Activated CD4-positive, alpha-beta T cell treated with anti-CD3 and anti-CD28 coated beads, Interleukin-2, amount 50 U/mL, for 24 hours (primary cell): Measurements from ENCODE around the gene PRR36.

ENCODE experiments used
- DNase-seq, 2 donors: peaks; one replicate each; pipeline ENCODE4 v3.0.0-alpha.2; 2020; ENCODE audit warnings: low read depth in 1 of 2, low spot score in 1 of 2

Gene PRR36

GRCh38 chr19:7872306-7873204, 1.6 kb downstream of the PRR36 start:
- no peak for DNase-seq

- peak; percentile 59 to 70 for DNase-seq
These were observed 2.5 kb downstream of the PRR36 start for GRCh38 chr19:7871437-7872305.

GRCh38 chr19:7870571-7871436, 3.4 kb downstream of the PRR36 start:
- DNase-seq: no peak

GRCh38 chr19:7869910-7870511, 4.2 kb downstream of the PRR36 start:
- DNase-seq: peak in 1 of 2 donors; percentile 30

GRCh38 chr19:7869453-7869909, 4.7 kb downstream of the PRR36 start:
- DNase-seq: peak; percentile 67 to 77

- peak; percentile 63 to 71 for DNase-seq
These were observed 5.3 kb downstream of the PRR36 start for GRCh38 chr19:7868671-7869452.

- no peak for DNase-seq
These were observed 5.9 kb downstream of the PRR36 start for GRCh38 chr19:7868326-7868670.

GRCh38 chr19:7867092-7867844, 6.9 kb downstream of the PRR36 start:
- no peak for DNase-seq

GRCh38 chr19:7866399-7867091, 7.6 kb downstream of the PRR36 start:
- DNase-seq: no peak

- no peak for DNase-seq
These were observed 8.8 kb downstream of the PRR36 start for GRCh38 chr19:7865262-7865911.

- DNase-seq: no peak
These were observed 9.5 kb downstream of the PRR36 start for GRCh38 chr19:7864690-7865074.

GRCh38 chr19:7863971-7864689, 10.1 kb downstream of the PRR36 start:
- DNase-seq: no peak

GRCh38 chr19:7863157-7863970, 10.8 kb downstream of the PRR36 start:
- no peak for DNase-seq

GRCh38 chr19:7862413-7862951, 11.7 kb downstream of the PRR36 start:
- DNase-seq: peak in 1 of 2 donors; percentile 51

- no peak for DNase-seq
These were observed 12.4 kb downstream of the PRR36 start for GRCh38 chr19:7861619-7862412.
